Cardiac muscle cell (in vitro differentiated cells and primary cell): Measurements from ENCODE around the gene MMP15. TPM values are rescaled to one million over a fixed set of nuclear protein-coding genes. Genes with fewer than 3 reads are reported as not detected.
A peak's percentile ranks its signal among the peaks of the same experiment; 100 is the strongest.

Experiments
- DNase-seq, 2 donors: peaks; one replicate each; pipeline versions ENCODE4 v3.0.0 to v3.0.0-alpha.2; 2010 to 2017; ENCODE audit warnings: low read depth in 1 of 2, low spot score in 1 of 2
- H3K27ac ChIP-seq: fragments of 200-600 bp; sonication (generic); 2 replicates; pipeline ENCODE4 v1.5.1; 2016
- H3K27me3 ChIP-seq: fragments of 200-600 bp; sonication (generic); 2 replicates; pipeline ENCODE4 v1.6.0; 2016; ENCODE audit warnings: control low read depth
- H3K36me3 ChIP-seq: fragments of 200-600 bp; sonication (generic); 2 replicates; pipeline ENCODE4 v1.5.1; 2016; ENCODE audit warnings: control low read depth
- H3K4me1 ChIP-seq: fragments of 200-600 bp; sonication (generic); 2 replicates; pipeline ENCODE4 v1.8.1; 2017; ENCODE audit warnings: low read depth, mild to moderate bottlenecking, mixed run types
- H3K4me3 ChIP-seq: fragments of 200-600 bp; sonication (generic); 2 replicates; pipeline ENCODE4 v1.5.1; 2016; ENCODE audit warnings: mild to moderate bottlenecking
- H3K9me3 ChIP-seq: fragments of 200-600 bp; sonication (generic); 2 replicates; pipeline ENCODE4 v1.5.1; 2017; ENCODE audit warnings: low read depth, mild to moderate bottlenecking, control low read depth
- CTCF ChIP-seq: IDR thresholded peaks from 2 replicates; pipeline ENCODE4 v1.5.1; 2012; ENCODE audit warnings: low read depth, mild to moderate bottlenecking, low read length
- polyA plus RNA-seq: library from polyadenylated mRNA; unstranded; fragments of >200 nt; fragmentation: Nextera tagmentation; extraction: Ambion mirVana; gene quantifications from 2 replicates; pipeline ENCODE4 v1.2.1, GENCODE V29; 2016
- total RNA-seq: library from RNA; depleted of rRNA; stranded (reverse); fragments of >200 nt; gene quantifications from 2 replicates; pipeline ENCODE4 v1.2.3, GENCODE V29; 2016

Gene MMP15
- total and polyA plus RNA-seq, 2 experiments from 2014 or later, result 317 to 473 TPM

GRCh38 chr16:58016840-58017446 lies 8.6 kb upstream of the MMP15 start:
- TF ChIP-seq CTCF, result no peak
- no peaks in the 10 kb centered on the region for H3K36me3 ChIP-seq

GRCh38 chr16:58018803-58019202 lies 6.8 kb upstream of the MMP15 start:
- no peak for TF ChIP-seq CTCF

More at GRCh38 chr16:58016840-58017446, 8.6 kb upstream of the MMP15 start:
- Histone ChIP-seq H3K27me3 (no peaks in the 10 kb centered on the region), H3K4me3 (no peak overlapping the region), H3K4me1 (peaks cover 26% of the 10 kb centered on the region), H3K9me3 (no peaks in the 10 kb centered on the region), H3K27ac (no peak overlapping the region)
- DNase-seq, result no peak

GRCh38 chr16:58019866-58020538 lies 5.6 kb upstream of the MMP15 start:
- no peak overlapping the region for H3K4me3 ChIP-seq
- H3K27me3 ChIP-seq, result no peaks in the 10 kb centered on the region
- no peaks in the 10 kb centered on the region for H3K36me3 ChIP-seq
- H3K9me3 ChIP-seq, result no peaks in the 10 kb centered on the region
- no peak for DNase-seq
- TF ChIP-seq CTCF, result no peak
- H3K27ac ChIP-seq, result no peak overlapping the region
- H3K4me1 ChIP-seq, result peaks cover 27% of the 10 kb centered on the region

More at GRCh38 chr16:58018803-58019202, 6.8 kb upstream of the MMP15 start:
- H3K4me1 ChIP-seq, result peaks cover 20% of the 10 kb centered on the region
- H3K36me3 ChIP-seq, result no peaks in the 10 kb centered on the region
- no peaks in the 10 kb centered on the region for H3K27me3 ChIP-seq
- H3K9me3 ChIP-seq, result no peaks in the 10 kb centered on the region
- DNase-seq, result no peak
- no peak overlapping the region for H3K27ac ChIP-seq
- no peak overlapping the region for H3K4me3 ChIP-seq

- H3K4me3 ChIP-seq, result no peak overlapping the region
- no peaks in the 10 kb centered on the region for H3K36me3 ChIP-seq
- DNase-seq, result peak; percentile 59 to 64
- no peaks in the 10 kb centered on the region for H3K27me3 ChIP-seq
- peaks cover 28% of the 10 kb centered on the region for H3K4me1 ChIP-seq
- H3K27ac ChIP-seq, result peak overlapping the region; percentile 31
- peak; percentile 79 for TF ChIP-seq CTCF
- no peaks in the 10 kb centered on the region for H3K9me3 ChIP-seq
Observed at GRCh38 chr16:58020628-58021521, 4.7 kb upstream of the MMP15 start.

- no peaks in the 10 kb centered on the region for H3K36me3 ChIP-seq
- no peaks in the 10 kb centered on the region for H3K9me3 ChIP-seq
- TF ChIP-seq CTCF, result no peak
- peak overlapping the region; percentile 31 for H3K27ac ChIP-seq
- H3K4me1 ChIP-seq, result peaks cover 28% of the 10 kb centered on the region
- peak in 1 of 2 donors; percentile 22 for DNase-seq
- H3K27me3 ChIP-seq, result no peaks in the 10 kb centered on the region
- no peak overlapping the region for H3K4me3 ChIP-seq
Observed at GRCh38 chr16:58021661-58022551, 3.6 kb upstream of the MMP15 start.
